ENCODE data around the gene COBLL1.
"Not testable (repeated sequence)": the region's sequence is repeated elsewhere in the genome, so short reads cannot be mapped to it uniquely, and the experiment has no call there.

The COBLL1 gene

GRCh38 chr2:164873210-164873908 lies 31.7 kb upstream of the COBLL1 start:
- Histone ChIP-seq H3K4me3 (ENCODE audit: extremely low read depth, insufficient read depth, low read length, poor library complexity, severe bottlenecking) (no peak overlapping the region), H3K27ac (ENCODE audit: low read depth, low read length, severe bottlenecking) (no peak overlapping the region), H3K4me1 (ENCODE audit: control insufficient read depth, insufficient read depth, low read length, poor library complexity, severe bottlenecking) (no peaks in the 10 kb centered on the region), H3K36me3 (ENCODE audit: control insufficient read depth, insufficient read depth, low read length) (no peaks in the 10 kb centered on the region), H3K9me3 (ENCODE audit: control insufficient read depth, low read length) (no peaks in the 10 kb centered on the region)
- WGBS, 2 experiments (ENCODE audit: insufficient coverage in 2 of 2), result 85 to 90% methylated on average over 7 of the region's 9 CpGs

- H3K9me3 ChIP-seq (ENCODE audit: control insufficient read depth, low read length), result no peaks in the 10 kb centered on the region
Observed at GRCh38 chr2:164871404-164871803, 29.8 kb upstream of the COBLL1 start.

GRCh38 chr2:164869420-164869772 lies 27.8 kb upstream of the COBLL1 start:
- no peaks in the 10 kb centered on the region for H3K4me1 ChIP-seq (ENCODE audit: control insufficient read depth, insufficient read depth, low read length, poor library complexity, severe bottlenecking)
- no peak overlapping the region for H3K27ac ChIP-seq (ENCODE audit: low read depth, low read length, severe bottlenecking)
- no peaks in the 10 kb centered on the region for H3K9me3 ChIP-seq (ENCODE audit: control insufficient read depth, low read length)
- H3K4me3 ChIP-seq (ENCODE audit: extremely low read depth, insufficient read depth, low read length, poor library complexity, severe bottlenecking), result no peak overlapping the region
- no peaks in the 10 kb centered on the region for H3K36me3 ChIP-seq (ENCODE audit: control insufficient read depth, insufficient read depth, low read length)

More at GRCh38 chr2:164871404-164871803, 29.8 kb upstream of the COBLL1 start:
- Histone ChIP-seq H3K4me1 (ENCODE audit: control insufficient read depth, insufficient read depth, low read length, poor library complexity, severe bottlenecking) (no peaks in the 10 kb centered on the region), H3K4me3 (ENCODE audit: extremely low read depth, insufficient read depth, low read length, poor library complexity, severe bottlenecking) (no peak overlapping the region), H3K36me3 (ENCODE audit: control insufficient read depth, insufficient read depth, low read length) (no peaks in the 10 kb centered on the region), H3K27ac (ENCODE audit: low read depth, low read length, severe bottlenecking) (no peak overlapping the region)
- WGBS, 2 experiments (ENCODE audit: insufficient coverage in 2 of 2), result no CpG with 5 or more reads among the region's 2 CpGs

DNA sequence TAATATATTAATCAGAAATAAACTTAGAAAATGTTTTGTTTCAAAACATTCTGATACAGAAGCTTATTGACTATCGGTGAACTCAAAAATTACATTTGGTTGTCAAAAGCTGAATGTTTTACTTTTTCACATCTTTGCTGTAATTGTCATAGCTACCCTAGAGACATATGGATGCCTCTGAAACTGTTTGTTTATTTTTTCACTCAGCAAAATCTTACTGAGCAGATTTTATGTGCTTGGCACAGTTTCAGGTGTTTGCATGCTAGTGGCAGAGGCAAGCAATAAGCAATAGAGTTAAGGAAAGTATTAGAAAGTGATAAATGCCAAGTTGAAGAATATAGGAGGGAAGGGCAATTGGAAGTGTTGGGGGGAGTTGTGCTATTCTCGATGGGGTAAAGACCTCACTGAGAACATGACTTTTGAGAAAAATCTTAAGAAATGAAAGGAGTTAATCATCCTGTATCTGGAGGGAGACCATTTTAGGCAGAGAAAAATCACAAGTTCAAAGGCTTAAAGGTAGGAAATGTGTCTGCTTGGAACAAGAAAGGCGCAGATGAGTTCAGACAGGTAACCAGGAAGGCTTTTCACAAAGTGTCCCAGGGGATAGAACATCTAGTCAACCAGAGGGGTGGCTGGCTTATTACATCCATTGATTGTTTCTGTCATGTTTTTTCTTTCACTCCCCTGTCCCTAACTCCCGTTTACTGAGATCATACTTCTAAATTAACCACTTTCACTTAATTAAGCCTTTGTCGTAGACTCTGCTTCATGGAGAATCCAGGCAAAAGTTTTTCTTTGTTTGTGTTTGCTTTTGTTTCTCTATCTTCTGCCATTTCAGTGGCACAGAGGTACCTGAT lies 27.2 kb upstream of the COBLL1 start:
- no peak overlapping the region for H3K27ac ChIP-seq (ENCODE audit: low read depth, low read length, severe bottlenecking)
- no peaks in the 10 kb centered on the region for H3K4me1 ChIP-seq (ENCODE audit: control insufficient read depth, insufficient read depth, low read length, poor library complexity, severe bottlenecking)
- H3K36me3 ChIP-seq (ENCODE audit: control insufficient read depth, insufficient read depth, low read length), result no peaks in the 10 kb centered on the region
- H3K9me3 ChIP-seq (ENCODE audit: control insufficient read depth, low read length), result no peaks in the 10 kb centered on the region
- no peak overlapping the region for H3K4me3 ChIP-seq (ENCODE audit: extremely low read depth, insufficient read depth, low read length, poor library complexity, severe bottlenecking)
- 92 to 100% methylated on average over 3 to 4 of the region's 5 CpGs for WGBS, 2 experiments (ENCODE audit: insufficient coverage in 2 of 2)

DNA sequence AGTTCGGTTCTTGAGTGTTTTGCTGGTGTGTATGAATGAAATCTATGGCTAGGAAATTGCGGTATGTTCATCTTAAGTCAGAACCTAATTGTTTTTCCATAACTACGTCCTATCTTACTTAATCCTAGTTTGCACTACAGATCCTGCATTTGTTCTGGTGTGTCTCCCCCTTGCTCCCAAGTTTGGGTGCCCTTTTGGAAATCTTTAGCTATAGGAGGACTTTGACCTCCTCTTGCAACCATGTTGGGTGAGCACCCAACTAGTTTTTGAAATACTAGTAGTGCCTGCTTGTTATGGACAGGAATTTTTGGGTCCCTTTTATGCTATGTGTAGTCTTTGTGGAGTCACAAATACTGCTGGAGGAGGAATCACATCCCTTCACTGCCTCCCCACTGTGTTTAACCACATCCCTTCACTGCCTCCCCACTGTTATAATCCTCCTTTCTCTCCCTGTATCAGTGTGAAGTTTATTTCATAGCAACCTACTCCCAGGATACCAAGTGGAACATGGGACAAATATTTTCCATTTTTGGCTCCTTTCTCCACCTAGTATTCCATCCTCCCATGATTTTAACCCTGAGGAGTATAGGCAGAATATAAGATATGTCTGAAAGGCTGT lies 26.3 kb upstream of the COBLL1 start:
- no peaks in the 10 kb centered on the region for H3K4me1 ChIP-seq (ENCODE audit: control insufficient read depth, insufficient read depth, low read length, poor library complexity, severe bottlenecking)
- no peaks in the 10 kb centered on the region for H3K36me3 ChIP-seq (ENCODE audit: control insufficient read depth, insufficient read depth, low read length)
- 100% methylated on average over 1 of the region's 3 CpGs for whole genome bisulfite sequencing, 2 experiments (ENCODE audit: insufficient coverage in 2 of 2)
- no peaks in the 10 kb centered on the region for H3K9me3 ChIP-seq (ENCODE audit: control insufficient read depth, low read length)
- no peak overlapping the region for H3K27ac ChIP-seq (ENCODE audit: low read depth, low read length, severe bottlenecking)
- no peak overlapping the region for H3K4me3 ChIP-seq (ENCODE audit: extremely low read depth, insufficient read depth, low read length, poor library complexity, severe bottlenecking)

DNA sequence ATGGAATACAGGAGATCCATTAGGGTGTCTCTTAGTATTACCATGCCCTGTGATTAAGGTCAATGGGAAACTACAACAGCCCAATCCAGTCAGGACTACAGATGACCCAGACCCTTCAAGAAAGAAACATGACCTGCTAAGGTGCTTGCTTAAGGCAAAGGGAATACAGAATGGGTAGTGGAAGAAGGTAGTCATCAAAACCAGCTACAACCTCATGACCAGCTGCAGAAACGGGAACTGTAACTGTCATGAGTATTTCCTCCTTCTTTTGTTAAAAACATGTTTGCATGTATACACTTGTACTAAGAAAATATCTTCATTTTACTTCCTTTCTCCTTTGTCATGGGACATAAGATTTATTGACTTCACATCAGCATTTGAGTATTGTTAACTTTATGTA lies 24.8 kb upstream of the COBLL1 start:
- H3K27ac ChIP-seq (ENCODE audit: low read depth, low read length, severe bottlenecking); H3K4me1 ChIP-seq (ENCODE audit: control insufficient read depth, insufficient read depth, low read length, poor library complexity, severe bottlenecking); H3K36me3 ChIP-seq (ENCODE audit: control insufficient read depth, insufficient read depth, low read length); H3K4me3 ChIP-seq (ENCODE audit: extremely low read depth, insufficient read depth, low read length, poor library complexity, severe bottlenecking); H3K9me3 ChIP-seq (ENCODE audit: control insufficient read depth, low read length): not testable (repeated sequence)
- WGBS, 2 experiments (ENCODE audit: insufficient coverage in 2 of 2), result no CpG with 5 or more reads among the region's 1 CpG

DNA sequence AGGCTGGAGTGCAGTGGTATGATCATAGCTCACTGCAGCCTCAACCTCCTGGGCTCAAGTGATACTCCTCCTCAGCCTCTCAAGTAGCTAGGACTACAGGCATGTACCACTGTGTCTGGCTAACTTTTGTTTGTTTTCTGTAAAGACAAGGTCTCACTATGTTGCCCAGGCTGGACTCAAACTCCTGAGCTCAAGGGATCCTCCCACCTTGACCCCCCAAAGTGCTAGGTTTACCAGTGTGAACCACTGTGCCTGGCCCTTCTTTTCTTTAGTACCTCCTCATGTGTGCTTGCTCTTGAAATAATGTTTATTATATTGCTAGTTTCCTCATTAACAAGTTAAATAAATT lies 19.0 kb upstream of the COBLL1 start:
- no peaks in the 10 kb centered on the region for H3K4me1 ChIP-seq (ENCODE audit: control insufficient read depth, insufficient read depth, low read length, poor library complexity, severe bottlenecking)
- no peaks in the 10 kb centered on the region for H3K36me3 ChIP-seq (ENCODE audit: control insufficient read depth, insufficient read depth, low read length)
- H3K4me3 ChIP-seq (ENCODE audit: extremely low read depth, insufficient read depth, low read length, poor library complexity, severe bottlenecking), result no peak overlapping the region
- H3K27ac ChIP-seq (ENCODE audit: low read depth, low read length, severe bottlenecking), result no peak overlapping the region
- no peaks in the 10 kb centered on the region for H3K9me3 ChIP-seq (ENCODE audit: control insufficient read depth, low read length)

- H3K36me3 ChIP-seq (ENCODE audit: control insufficient read depth, insufficient read depth, low read length); H3K27ac ChIP-seq (ENCODE audit: low read depth, low read length, severe bottlenecking); H3K4me1 ChIP-seq (ENCODE audit: control insufficient read depth, insufficient read depth, low read length, poor library complexity, severe bottlenecking); H3K4me3 ChIP-seq (ENCODE audit: extremely low read depth, insufficient read depth, low read length, poor library complexity, severe bottlenecking); H3K9me3 ChIP-seq (ENCODE audit: control insufficient read depth, low read length): not testable (repeated sequence)
- 100% methylated on average over 1 of the region's 4 CpGs; no CpG with 5 or more reads in 1 of the 2 experiments for WGBS, 2 experiments (ENCODE audit: insufficient coverage in 2 of 2)
Observed at GRCh38 chr2:164859906-164860693, 18.5 kb upstream of the COBLL1 start.

- Histone ChIP-seq H3K4me3 (ENCODE audit: extremely low read depth, insufficient read depth, low read length, poor library complexity, severe bottlenecking) (no peak overlapping the region), H3K36me3 (ENCODE audit: control insufficient read depth, insufficient read depth, low read length) (no peaks in the 10 kb centered on the region), H3K4me1 (ENCODE audit: control insufficient read depth, insufficient read depth, low read length, poor library complexity, severe bottlenecking) (no peaks in the 10 kb centered on the region), H3K27ac (ENCODE audit: low read depth, low read length, severe bottlenecking) (no peak overlapping the region), H3K9me3 (ENCODE audit: control insufficient read depth, low read length) (no peaks in the 10 kb centered on the region)
- WGBS, 2 experiments (ENCODE audit: insufficient coverage in 2 of 2), result 71 to 91% methylated on average over 1 of the region's 2 CpGs
Observed at GRCh38 chr2:164859251-164859818, 17.7 kb upstream of the COBLL1 start.

DNA sequence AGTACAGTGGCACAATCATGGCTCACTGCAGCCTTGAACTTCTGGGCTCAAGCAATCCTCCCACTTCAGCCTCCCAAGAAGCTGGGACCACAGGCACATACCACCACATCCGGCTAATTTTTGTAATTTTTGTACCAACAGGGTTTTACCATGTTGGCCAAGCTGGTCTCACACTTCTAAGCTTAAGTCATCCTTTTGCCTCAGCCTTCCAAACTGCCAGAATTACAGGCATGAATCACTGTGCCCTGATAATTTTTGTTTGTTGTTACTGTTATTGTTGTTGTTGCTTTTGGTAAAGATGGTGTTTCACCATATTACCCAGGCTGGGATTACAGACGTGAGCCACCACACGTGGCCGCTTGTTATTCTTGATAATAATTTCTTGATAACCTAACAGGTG lies 10.5 kb upstream of the COBLL1 start:
- Histone ChIP-seq H3K4me1 (ENCODE audit: control insufficient read depth, insufficient read depth, low read length, poor library complexity, severe bottlenecking) (no peaks in the 10 kb centered on the region), H3K9me3 (ENCODE audit: control insufficient read depth, low read length) (no peaks in the 10 kb centered on the region), H3K27ac (ENCODE audit: low read depth, low read length, severe bottlenecking) (no peak overlapping the region), H3K4me3 (ENCODE audit: extremely low read depth, insufficient read depth, low read length, poor library complexity, severe bottlenecking) (no peak overlapping the region), H3K36me3 (ENCODE audit: control insufficient read depth, insufficient read depth, low read length) (no peaks in the 10 kb centered on the region)
- 83 to 86% methylated on average over 1 to 3 of the region's 4 CpGs for WGBS, 2 experiments (ENCODE audit: insufficient coverage in 2 of 2)
